Astrocyte (in vitro differentiated cells and primary cell): ENCODE results near the gene HECTD4. TPM values are rescaled to one million over a fixed set of nuclear protein-coding genes. Genes with fewer than 3 reads are reported as not detected.

Experiments used
- DNase-seq: peaks from one replicate; pipeline ENCODE4 v3.0.0-alpha.2; 2010; ENCODE audit warnings: low read depth
- FAIRE-seq: peaks from 2 replicates; lab custom pipeline; 2011; peaks lifted over from hg19 to GRCh38; lab: Jason Lieb, UNC
- H2AFZ ChIP-seq: 2 replicates; pipeline ENCODE4 v1.6.0; 2012; ENCODE audit warnings: low read depth, low read length, inconsistent platforms
- H3K27ac ChIP-seq: 2 replicates; pipeline ENCODE4 v1.5.1; 2011; ENCODE audit warnings: low read depth, low read length, inconsistent platforms
- H3K27me3 ChIP-seq: 2 replicates; pipeline ENCODE4 v1.6.0; 2011; ENCODE audit warnings: low read length, inconsistent platforms; ENCODE audit not compliant: insufficient read depth
- H3K36me3 ChIP-seq: 2 replicates; pipeline ENCODE4 v1.5.1; 2011; ENCODE audit warnings: low read length, inconsistent platforms; ENCODE audit not compliant: insufficient read depth
- H3K4me1 ChIP-seq: 2 replicates; pipeline ENCODE4 v1.5.1; 2011; ENCODE audit warnings: low read length, inconsistent platforms; ENCODE audit not compliant: insufficient read depth
- H3K4me2 ChIP-seq: 2 replicates; pipeline ENCODE4 v1.6.0; 2012; ENCODE audit warnings: low read length, inconsistent platforms
- H3K4me3 ChIP-seq: 2 replicates; pipeline ENCODE4 v1.5.1; 2011; ENCODE audit warnings: low read depth, mild to moderate bottlenecking, low read length, inconsistent platforms; ENCODE audit not compliant: insufficient read depth
- H3K79me2 ChIP-seq: 2 replicates; pipeline ENCODE4 v1.6.0; 2012; ENCODE audit warnings: mild to moderate bottlenecking, low read length, inconsistent platforms; ENCODE audit not compliant: insufficient read depth
- H3K9ac ChIP-seq: 2 replicates; pipeline ENCODE4 v1.6.0; 2012; ENCODE audit warnings: mild to moderate bottlenecking, low read length, inconsistent platforms
- H3K9me3 ChIP-seq: 2 replicates; pipeline ENCODE4 v1.5.1; 2012; ENCODE audit warnings: low read depth, mild to moderate bottlenecking, low read length, inconsistent platforms; ENCODE audit not compliant: insufficient read depth
- H4K20me1 ChIP-seq: 2 replicates; pipeline ENCODE4 v1.6.0; 2012; ENCODE audit warnings: low read length, inconsistent platforms; ENCODE audit not compliant: insufficient read depth
- H3K27ac Mint-ChIP-seq: one replicate; pipeline ENCODE4 v1.8.0; 2021; ENCODE audit warnings: mild to moderate bottlenecking, mixed read lengths; ENCODE audit not compliant: unreplicated experiment
- H3K27me3 Mint-ChIP-seq: one replicate; pipeline ENCODE4 v1.8.0; 2021; ENCODE audit warnings: low read depth, mixed read lengths; ENCODE audit not compliant: unreplicated experiment
- H3K36me3 Mint-ChIP-seq: one replicate; pipeline ENCODE4 v1.8.0; 2021; ENCODE audit warnings: low read depth, mixed read lengths; ENCODE audit not compliant: unreplicated experiment
- H3K4me1 Mint-ChIP-seq: one replicate; pipeline ENCODE4 v1.8.0; 2021; ENCODE audit warnings: low read depth, mixed read lengths; ENCODE audit not compliant: unreplicated experiment
- H3K4me3 Mint-ChIP-seq: one replicate; pipeline ENCODE4 v1.8.0; 2021; ENCODE audit warnings: mild to moderate bottlenecking, moderate library complexity, mixed read lengths; ENCODE audit not compliant: unreplicated experiment
- H3K9me3 Mint-ChIP-seq: one replicate; pipeline ENCODE4 v1.8.0; 2021; ENCODE audit warnings: mild to moderate bottlenecking, mixed read lengths; ENCODE audit not compliant: unreplicated experiment
- CTCF ChIP-seq: IDR thresholded peaks from 2 replicates; pipeline ENCODE4 v1.5.1; 2011; ENCODE audit warnings: low read depth, mild to moderate bottlenecking, inconsistent platforms, low read length, moderate library complexity; ENCODE audit not compliant: insufficient read depth
- EZH2 ChIP-seq: IDR thresholded peaks from 2 replicates; pipeline ENCODE4 v1.6.1; 2012; ENCODE audit warnings: mild to moderate bottlenecking, low read length, inconsistent platforms; ENCODE audit not compliant: insufficient read depth
- total RNA-seq: library from RNA; stranded (reverse); gene quantifications from 2 replicates; pipeline ENCODE4 v1.2.1, GENCODE V29; 2021

Gene HECTD4
- total RNA-seq, 1 donor from 2014 or later: 38.9 TPM

GRCh38 chr12:112164011-112164660, 218.1 kb downstream of the HECTD4 start:
- Histone ChIP-seq H2AFZ (no peak overlapping the region), H3K27ac (no peak overlapping the region), H4K20me1 (no peaks in the 10 kb centered on the region), H3K4me3 (no peak overlapping the region), H3K36me3 (peaks cover 9% of the 10 kb centered on the region), H3K4me2 (no peak overlapping the region), H3K9ac (no peak overlapping the region), H3K4me1 (no peaks in the 10 kb centered on the region), H3K27me3 (no peaks in the 10 kb centered on the region), H3K9me3 (no peaks in the 10 kb centered on the region), H3K79me2 (no peaks in the 10 kb centered on the region)
- Mint-ChIP-seq H3K4me1 (no peaks in the 10 kb centered on the region), H3K4me3 (no peak overlapping the region), H3K36me3 (peaks cover 30% of the 10 kb centered on the region), H3K27ac (no peak overlapping the region), H3K9me3 (peaks cover 5% of the 10 kb centered on the region), H3K27me3 (no peaks in the 10 kb centered on the region)
- no peak for FAIRE-seq
- DNase-seq: no peak
- TF ChIP-seq EZH2: no peak
- TF ChIP-seq CTCF: no peak

GRCh38 chr12:112163471-112163991, 218.7 kb downstream of the HECTD4 start:
- TF ChIP-seq CTCF (no peak), EZH2 (no peak)
- Histone ChIP-seq H2AFZ (no peak overlapping the region), H3K9ac (no peak overlapping the region), H3K27ac (no peak overlapping the region), H4K20me1 (no peaks in the 10 kb centered on the region), H3K4me1 (no peaks in the 10 kb centered on the region), H3K9me3 (no peaks in the 10 kb centered on the region), H3K79me2 (no peaks in the 10 kb centered on the region), H3K4me2 (no peak overlapping the region), H3K4me3 (no peak overlapping the region), H3K27me3 (no peaks in the 10 kb centered on the region), H3K36me3 (peaks cover 9% of the 10 kb centered on the region)
- FAIRE-seq (no peak), DNase-seq (no peak)
- no peak overlapping the region for H3K4me3 Mint-ChIP-seq
- peaks cover 34% of the 10 kb centered on the region for H3K36me3 Mint-ChIP-seq
- H3K27me3 Mint-ChIP-seq: no peaks in the 10 kb centered on the region
- H3K27ac Mint-ChIP-seq: no peak overlapping the region
- H3K9me3 Mint-ChIP-seq: peaks cover 5% of the 10 kb centered on the region
- no peaks in the 10 kb centered on the region for H3K4me1 Mint-ChIP-seq

GRCh38 chr12:112163056-112163455, 219.2 kb downstream of the HECTD4 start:
- Histone ChIP-seq H3K4me2 (no peak overlapping the region), H3K79me2 (no peaks in the 10 kb centered on the region), H3K27me3 (no peaks in the 10 kb centered on the region), H3K36me3 (peaks cover 9% of the 10 kb centered on the region), H3K27ac (no peak overlapping the region), H4K20me1 (no peaks in the 10 kb centered on the region), H3K9me3 (no peaks in the 10 kb centered on the region), H3K4me3 (no peak overlapping the region), H2AFZ (no peak overlapping the region), H3K4me1 (no peaks in the 10 kb centered on the region), H3K9ac (no peak overlapping the region)
- Mint-ChIP-seq H3K27ac (no peak overlapping the region), H3K4me1 (no peaks in the 10 kb centered on the region), H3K4me3 (no peak overlapping the region), H3K27me3 (no peaks in the 10 kb centered on the region), H3K9me3 (peaks cover 5% of the 10 kb centered on the region), H3K36me3 (peaks cover 39% of the 10 kb centered on the region)
- TF ChIP-seq CTCF: no peak
- TF ChIP-seq EZH2: no peak
- DNase-seq: no peak
- FAIRE-seq: no peak
